Smooth muscle cell (in vitro differentiated cells): ENCODE measurements around the gene CA12. TPM values are rescaled to one million over a fixed set of nuclear protein-coding genes. Genes with fewer than 3 reads are reported as not detected.

Experiments used
- DNase-seq: peaks from one replicate; lab custom pipeline; 2025; ENCODE audit not compliant: unreplicated experiment; lab: John Stamatoyannopoulos, UW
- H2AFZ ChIP-seq: fragments of 200-600 bp; sonication (generic); 2 replicates; pipeline ENCODE4 v1.6.0; 2016; ENCODE audit warnings: antibody characterized with exemption, low read depth, mild to moderate bottlenecking
- H3F3A ChIP-seq: fragments of 200-600 bp; sonication (generic); 2 replicates; pipeline ENCODE4 v1.6.0; 2017; ENCODE audit warnings: antibody characterized with exemption, low read depth
- H3K27ac ChIP-seq: fragments of 200-600 bp; sonication (generic); 2 replicates; pipeline ENCODE4 v1.5.1; 2016; ENCODE audit warnings: low read depth, mild to moderate bottlenecking
- H3K27me3 ChIP-seq: fragments of 200-600 bp; sonication (generic); 2 replicates; pipeline ENCODE4 v1.6.1; 2016; ENCODE audit warnings: low read depth, mild to moderate bottlenecking
- H3K36me3 ChIP-seq: fragments of 200-600 bp; sonication (generic); 2 replicates; pipeline ENCODE4 v1.5.1; 2016; ENCODE audit warnings: low read depth
- H3K4me1 ChIP-seq: fragments of 200-600 bp; sonication (generic); 2 replicates; pipeline ENCODE4 v1.5.1; 2016; ENCODE audit warnings: low read depth
- H3K4me2 ChIP-seq: fragments of 200-600 bp; sonication (generic); 2 replicates; pipeline ENCODE4 v1.6.0; 2016; ENCODE audit warnings: mild to moderate bottlenecking
- H3K4me3 ChIP-seq: fragments of 200-600 bp; sonication (generic); 2 replicates; pipeline ENCODE4 v1.5.1; 2016; ENCODE audit warnings: mild to moderate bottlenecking
- H3K79me2 ChIP-seq: fragments of 200-600 bp; sonication (generic); 2 replicates; pipeline ENCODE4 v1.6.0; 2016; ENCODE audit warnings: low read depth, mild to moderate bottlenecking
- H3K9ac ChIP-seq: fragments of 200-600 bp; sonication (generic); 2 replicates; pipeline ENCODE4 v1.6.0; 2016; ENCODE audit warnings: low read depth
- H3K9me3 ChIP-seq: fragments of 200-600 bp; sonication (generic); replicated peaks from 2 replicates; pipeline ENCODE4 v1.5.1; 2016; ENCODE audit warnings: low read depth
- H4K20me1 ChIP-seq: fragments of 200-600 bp; sonication (generic); 2 replicates; pipeline ENCODE4 v1.6.0; 2016; ENCODE audit warnings: low read depth
- CTCF ChIP-seq: fragments of 200-600 bp; sonication (generic); IDR thresholded peaks from 2 replicates; pipeline ENCODE4 v1.5.1; 2017; ENCODE audit warnings: borderline replicate concordance, mild to moderate bottlenecking, antibody characterized with exemption; ENCODE audit not compliant: insufficient read depth, poor library complexity, severe bottlenecking
- WGBS: methylation state at CpG from one replicate; pipeline ENCODE4 v1.1.7; 2016; ENCODE audit warnings: low lambda C conversion rate; 5-methylcytosine and 5-hydroxymethylcytosine counted together
- polyA plus RNA-seq: library from polyadenylated mRNA; unstranded; fragments of >200 nt; fragmentation: Nextera tagmentation; extraction: Ambion mirVana; gene quantifications from 2 replicates; pipeline ENCODE4 v1.2.1, GENCODE V29; 2016
- total RNA-seq: library from RNA; depleted of rRNA; stranded (reverse); fragments of >200 nt; gene quantifications from 2 replicates; pipeline ENCODE4 v1.2.3, GENCODE V29; 2014

CA12 gene
- total and polyA plus RNA-seq, 2 experiments from 2014 or later = 13.5 to 14.0 TPM

GRCh38 chr15:63412551-63412950 is 30.9 kb upstream of the CA12 start:
- H3K27me3 ChIP-seq = no peaks in the 10 kb centered on the region
- no peaks in the 10 kb centered on the region for H3K4me1 ChIP-seq
- H3K79me2 ChIP-seq = no peaks in the 10 kb centered on the region
- no peak overlapping the region for H2AFZ ChIP-seq
- no peaks in the 10 kb centered on the region for H3K36me3 ChIP-seq
- WGBS = 91% methylated on average over 7 of the region's 7 CpGs
- peaks cover under 1% of the 10 kb centered on the region for H3F3A ChIP-seq
- no peak overlapping the region for H3K4me3 ChIP-seq
- no peak overlapping the region for H3K27ac ChIP-seq
- H4K20me1 ChIP-seq = no peaks in the 10 kb centered on the region
- no peak overlapping the region for H3K4me2 ChIP-seq
- no peak overlapping the region for H3K9ac ChIP-seq
- H3K9me3 ChIP-seq = no peaks in the 10 kb centered on the region
- no peak for TF ChIP-seq CTCF
- no peak for DNase-seq

GRCh38 chr15:63411866-63412265 is 30.2 kb upstream of the CA12 start:
- Histone ChIP-seq H3K4me3 (no peak overlapping the region), H4K20me1 (no peaks in the 10 kb centered on the region), H3K36me3 (no peaks in the 10 kb centered on the region), H3F3A (peaks cover 5% of the 10 kb centered on the region), H3K9me3 (no peaks in the 10 kb centered on the region), H3K27me3 (no peaks in the 10 kb centered on the region), H3K79me2 (no peaks in the 10 kb centered on the region), H3K4me1 (no peaks in the 10 kb centered on the region), H2AFZ (no peak overlapping the region), H3K4me2 (no peak overlapping the region), H3K9ac (no peak overlapping the region), H3K27ac (no peak overlapping the region)
- WGBS = 94% methylated on average over 4 of the region's 4 CpGs
- no peak for DNase-seq
- TF ChIP-seq CTCF = no peak

GRCh38 chr15:63409179-63409578 is 27.5 kb upstream of the CA12 start:
- no peak overlapping the region for H3K27ac ChIP-seq
- DNase-seq = no peak
- no peak overlapping the region for H3K9ac ChIP-seq
- H3K4me3 ChIP-seq = no peak overlapping the region
- H3K9me3 ChIP-seq = no peaks in the 10 kb centered on the region
- 94% methylated on average over 5 of the region's 5 CpGs for WGBS
- H4K20me1 ChIP-seq = no peaks in the 10 kb centered on the region
- H2AFZ ChIP-seq = no peak overlapping the region
- no peaks in the 10 kb centered on the region for H3K36me3 ChIP-seq
- TF ChIP-seq CTCF = no peak
- H3K27me3 ChIP-seq = no peaks in the 10 kb centered on the region
- no peak overlapping the region for H3K4me2 ChIP-seq
- H3K4me1 ChIP-seq = no peaks in the 10 kb centered on the region
- H3F3A ChIP-seq = peaks cover 5% of the 10 kb centered on the region
- H3K79me2 ChIP-seq = no peaks in the 10 kb centered on the region

- no peak for DNase-seq
- Histone ChIP-seq H3K9me3 (no peaks in the 10 kb centered on the region), H3K4me2 (no peak overlapping the region), H3K79me2 (no peaks in the 10 kb centered on the region), H3K4me1 (no peaks in the 10 kb centered on the region), H3K4me3 (no peak overlapping the region), H3K36me3 (no peaks in the 10 kb centered on the region), H3F3A (peaks cover 5% of the 10 kb centered on the region), H3K27ac (no peak overlapping the region), H4K20me1 (no peaks in the 10 kb centered on the region), H3K27me3 (no peaks in the 10 kb centered on the region), H2AFZ (no peak overlapping the region), H3K9ac (no peak overlapping the region)
- TF ChIP-seq CTCF = no peak
- WGBS = 68% methylated on average over 2 of the region's 2 CpGs
Measured at GRCh38 chr15:63408524-63408923, 26.9 kb upstream of the CA12 start.
